DOHH2 (cell line): ENCODE measurements around the gene OCA2.

ENCODE experiments used
- EZH2phosphoT487 ChIP-seq: fragments of 200-600 bp; sonication (generic); IDR thresholded peaks from 2 replicates; pipeline ENCODE4 v1.6.1; 2017; ENCODE audit warnings: borderline replicate concordance, mild to moderate bottlenecking, antibody characterized with exemption, low read length, moderate library complexity, mixed read lengths
- TF ChIP-seq, protein P1 (sequence below): fragments of 200-600 bp; sonication (generic); IDR thresholded peaks from one replicate; pipeline ENCODE4 v1.5.1; 2014; ENCODE audit warnings: antibody characterized with exemption, mild to moderate bottlenecking, low read depth, low read length; ENCODE audit not compliant: poor library complexity, severe bottlenecking

DNA sequence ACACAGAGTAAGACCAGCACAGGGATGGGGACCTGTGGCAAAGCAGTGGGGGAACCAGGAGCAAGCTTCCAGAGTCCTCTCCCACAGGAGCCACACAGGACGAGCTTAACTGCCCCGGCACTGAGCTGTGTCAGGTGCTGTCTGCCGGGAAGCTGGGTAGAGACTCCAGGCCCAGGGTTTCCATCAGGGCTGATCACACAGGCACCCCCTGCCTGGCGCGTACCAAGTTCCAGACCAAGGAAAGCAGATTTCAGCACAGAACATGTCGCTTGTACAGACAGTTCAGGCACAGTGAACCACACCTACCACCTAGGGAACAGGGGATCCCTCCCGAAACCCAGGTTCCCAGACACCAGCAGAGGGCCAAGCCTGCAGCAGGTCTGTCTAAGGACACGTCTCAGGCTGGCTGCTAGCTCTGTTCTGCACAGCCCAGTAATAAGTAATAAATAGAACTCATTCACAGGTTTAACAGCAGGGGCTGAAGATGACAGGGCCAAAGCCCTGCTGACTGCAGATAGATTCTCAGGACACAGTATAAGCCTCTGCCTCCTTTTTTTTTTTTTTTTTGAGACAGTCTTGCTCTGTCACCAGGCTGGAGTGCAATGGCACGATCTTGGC lies 30.2 kb upstream of the OCA2 start:
- TF ChIP-seq, protein P1, sequence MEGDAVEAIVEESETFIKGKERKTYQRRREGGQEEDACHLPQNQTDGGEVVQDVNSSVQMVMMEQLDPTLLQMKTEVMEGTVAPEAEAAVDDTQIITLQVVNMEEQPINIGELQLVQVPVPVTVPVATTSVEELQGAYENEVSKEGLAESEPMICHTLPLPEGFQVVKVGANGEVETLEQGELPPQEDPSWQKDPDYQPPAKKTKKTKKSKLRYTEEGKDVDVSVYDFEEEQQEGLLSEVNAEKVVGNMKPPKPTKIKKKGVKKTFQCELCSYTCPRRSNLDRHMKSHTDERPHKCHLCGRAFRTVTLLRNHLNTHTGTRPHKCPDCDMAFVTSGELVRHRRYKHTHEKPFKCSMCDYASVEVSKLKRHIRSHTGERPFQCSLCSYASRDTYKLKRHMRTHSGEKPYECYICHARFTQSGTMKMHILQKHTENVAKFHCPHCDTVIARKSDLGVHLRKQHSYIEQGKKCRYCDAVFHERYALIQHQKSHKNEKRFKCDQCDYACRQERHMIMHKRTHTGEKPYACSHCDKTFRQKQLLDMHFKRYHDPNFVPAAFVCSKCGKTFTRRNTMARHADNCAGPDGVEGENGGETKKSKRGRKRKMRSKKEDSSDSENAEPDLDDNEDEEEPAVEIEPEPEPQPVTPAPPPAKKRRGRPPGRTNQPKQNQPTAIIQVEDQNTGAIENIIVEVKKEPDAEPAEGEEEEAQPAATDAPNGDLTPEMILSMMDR, result no peak
- TF ChIP-seq EZH2phosphoT487, result no peak
